HCT116 (cell line): ENCODE measurements around the gene ABHD17B. TPM values are rescaled to one million over a fixed set of nuclear protein-coding genes. Genes with fewer than 3 reads are reported as not detected.

ENCODE experiments used
- ATAC-seq: fragments of 200-7000 bp; cut with Tn5 transposase; 2 replicates; pipeline ENCODE4 v1.9.1; 2020; ENCODE audit warnings: mild to moderate bottlenecking, moderate library complexity
- BruUV-seq: library from RNA; stranded (reverse); fragments of 400-500 nt; replicated peaks from 2 replicates; lab custom pipeline; 2021; lab: Mats Ljungman, UMichigan
- CTCF ChIA-PET: fragments of 300-600 bp; sonication (Branson Sonifier 250); formaldehyde crosslinking; loops from one replicate; lab custom pipeline; 2021; ENCODE audit warnings: antibody characterized with exemption; lab: Charles Lee
- POLR2A ChIA-PET: fragments of 300-600, 350-600 bp; sonication (Branson Sonifier 250); formaldehyde crosslinking; loops from one replicate; lab custom pipeline; 2021; ENCODE audit warnings: antibody characterized with exemption; lab: Charles Lee
- RAD21 ChIA-PET, 2 experiments: fragments of 300-600 bp; sonication (Branson Sonifier 250); formaldehyde crosslinking; loops; one replicate each; lab custom pipeline; 2023; ENCODE audit warnings: low total read pairs in 2 of 2; ENCODE audit not compliant: uncharacterized antibody in 2 of 2, unreplicated experiment in 2 of 2, low non-redundant PET in 1 of 2; lab: Charles Lee
- DNase-seq: peaks from one replicate; pipeline ENCODE4 v3.0.0-alpha.2; 2010; ENCODE audit warnings: low read depth, low spot score
- H2AFZ ChIP-seq: fragments of 200-600 bp; shearing (Covaris generic), sonication (generic); 2 replicates; pipeline ENCODE4 v1.6.1; 2017; ENCODE audit warnings: low read depth, mixed run types, mixed read lengths, antibody characterized with exemption, low read length; ENCODE audit not compliant: poor library complexity, severe bottlenecking
- H3K27ac ChIP-seq: 2 replicates; pipeline ENCODE4 v1.5.1; 2012; ENCODE audit warnings: low read depth, low read length
- H3K27me3 ChIP-seq: fragments of 200-600 bp; sonication (generic); 2 replicates; pipeline ENCODE4 v1.6.1; 2016; ENCODE audit warnings: mixed run types, low read length, mixed read lengths; ENCODE audit not compliant: insufficient read depth
- H3K36me3 ChIP-seq, 2 experiments: fragments of 200-500 bp in 1 of 2; fragments of 200-600 bp in 1 of 2; sonication (Bioruptor generic) in 1 of 2; sonication (generic) in 1 of 2; 2 replicates each; pipeline versions ENCODE4 v1.5.1 to v1.6.1; 2014 to 2016; ENCODE audit warnings: low read length in 2 of 2, inconsistent platforms in 1 of 2, mixed read lengths in 1 of 2, mixed run types in 1 of 2; ENCODE audit not compliant: insufficient read depth in 2 of 2, control insufficient read depth in 1 of 2
- H3K4me1 ChIP-seq, 2 experiments: fragments of 200-600 bp in 1 of 2; sonication (generic) in 1 of 2; 2 replicates each; pipeline versions ENCODE4 v1.5.1 to v1.6.1; 2012 to 2017; ENCODE audit warnings: low read length in 2 of 2, inconsistent platforms in 1 of 2, mild to moderate bottlenecking in 1 of 2, mixed read lengths in 1 of 2, mixed run types in 1 of 2, moderate library complexity in 1 of 2; ENCODE audit not compliant: insufficient read depth in 2 of 2, control insufficient read depth in 1 of 2
- H3K4me2 ChIP-seq: fragments of 200-600 bp; sonication (generic); 2 replicates; pipeline ENCODE4 v1.6.1; 2017; ENCODE audit warnings: mixed run types, low read length, mixed read lengths
- H3K4me3 ChIP-seq, 2 experiments: fragments of 200-600 bp in 1 of 2; sonication (generic) in 1 of 2; replicated peaks in 1 of 2; 2 replicates each; pipeline ENCODE4 v1.5.1; 2011 to 2016; ENCODE audit warnings: low read length in 2 of 2, control low read depth in 1 of 2, low read depth in 1 of 2, mild to moderate bottlenecking in 1 of 2, mixed read lengths in 1 of 2, mixed run types in 1 of 2
- H3K79me2 ChIP-seq: fragments of 200-600 bp; sonication (generic); 2 replicates; pipeline ENCODE4 v1.6.1; 2017; ENCODE audit warnings: mild to moderate bottlenecking, mixed run types, low read length, moderate library complexity, mixed read lengths; ENCODE audit not compliant: insufficient read depth
- H3K9ac ChIP-seq: fragments of 200-600 bp; sonication (generic); 2 replicates; pipeline ENCODE4 v1.6.1; 2016; ENCODE audit warnings: low read length, mixed read lengths
- H3K9me2 ChIP-seq: fragments of 200-600 bp; sonication (generic), shearing (Covaris generic); 2 replicates; pipeline ENCODE4 v1.6.1; 2017; ENCODE audit warnings: mixed run types, mild to moderate bottlenecking, moderate library complexity; ENCODE audit not compliant: insufficient read depth
- H3K9me3 ChIP-seq, 2 experiments: fragments of 200-500 bp in 1 of 2; fragments of 200-600 bp in 1 of 2; sonication (Bioruptor generic) in 1 of 2; sonication (generic) in 1 of 2; 2 replicates each; pipeline ENCODE4 v1.6.1; 2014 to 2017; ENCODE audit warnings: low read length in 2 of 2, mixed read lengths in 2 of 2, inconsistent platforms in 1 of 2, low read depth in 1 of 2, mild to moderate bottlenecking in 1 of 2, mixed run types in 1 of 2, moderate library complexity in 1 of 2; ENCODE audit not compliant: control insufficient read depth in 1 of 2, insufficient read depth in 1 of 2
- H4K20me1 ChIP-seq: fragments of 200-600 bp; sonication (generic), shearing (Covaris generic); 2 replicates; pipeline ENCODE4 v1.6.1; 2017; ENCODE audit warnings: mixed run types, mild to moderate bottlenecking, moderate library complexity; ENCODE audit not compliant: insufficient read depth
- CBX3 ChIP-seq: IDR thresholded peaks from 2 replicates; pipeline ENCODE4 v1.6.1; 2012; ENCODE audit warnings: low read depth
- CEBPB ChIP-seq: IDR thresholded peaks from 2 replicates; pipeline ENCODE4 v1.6.1; 2012; ENCODE audit warnings: low read depth
- ELF1 ChIP-seq: IDR thresholded peaks from 2 replicates; pipeline ENCODE4 v1.6.1; 2012; ENCODE audit warnings: low read depth, borderline replicate concordance
- EZH2 ChIP-seq: fragments of 200-600 bp; sonication (generic); IDR thresholded peaks from 2 replicates; pipeline ENCODE4 v1.6.1; 2017; ENCODE audit warnings: antibody characterized with exemption, mixed run types
- EZH2phosphoT487 ChIP-seq: fragments of 200-600 bp; IDR thresholded peaks from 2 replicates; pipeline ENCODE4 v1.6.1; 2018; ENCODE audit warnings: antibody characterized with exemption, borderline replicate concordance
- MAX ChIP-seq: IDR thresholded peaks from 2 replicates; pipeline ENCODE4 v1.6.1; 2012
- POLR2A ChIP-seq: IDR thresholded peaks from 2 replicates; pipeline ENCODE4 v1.7.0; 2011; ENCODE audit warnings: borderline replicate concordance; ENCODE audit not compliant: insufficient read depth, insufficient read length; ENCODE audit errors: extremely low read depth
- POLR2AphosphoS5 ChIP-seq: IDR thresholded peaks from 2 replicates; pipeline ENCODE4 v1.6.1; 2011; ENCODE audit warnings: mild to moderate bottlenecking, low read depth, low read length, moderate library complexity
- RAD21 ChIP-seq: IDR thresholded peaks from 2 replicates; pipeline ENCODE4 v1.6.1; 2012; ENCODE audit warnings: low read depth, mild to moderate bottlenecking
- SIN3A ChIP-seq: IDR thresholded peaks from 2 replicates; pipeline ENCODE4 v1.6.1; 2012; ENCODE audit warnings: low read depth
- SP1 ChIP-seq: IDR thresholded peaks from 2 replicates; pipeline ENCODE4 v1.6.1; 2012; ENCODE audit warnings: low read depth
- TCF7L2 ChIP-seq: IDR thresholded peaks from 2 replicates; pipeline ENCODE4 v1.7.0; 2011; ENCODE audit warnings: borderline replicate concordance, inconsistent platforms; ENCODE audit not compliant: insufficient read depth, insufficient read length; ENCODE audit errors: extremely low read depth
- YY1 ChIP-seq: IDR thresholded peaks from 2 replicates; pipeline ENCODE4 v1.6.1; 2011; ENCODE audit warnings: low read length, low read depth, moderate library complexity, mild to moderate bottlenecking; ENCODE audit not compliant: insufficient replicate concordance; ENCODE audit errors: extremely low read depth
- ZBTB33 ChIP-seq: IDR thresholded peaks from 2 replicates; pipeline ENCODE4 v1.6.1; 2011; ENCODE audit warnings: mild to moderate bottlenecking, low read length, moderate library complexity; ENCODE audit not compliant: insufficient replicate concordance; ENCODE audit errors: extremely low read depth
- intact Hi-C: fragments of 100-400 bp; cut with micrococcal nuclease; formaldehyde crosslinking; loops from 2 replicates; pipeline ENCODE4 v1.10.0; 2022
- total RNA-seq: library from RNA; stranded (reverse); gene quantifications from one replicate; pipeline ENCODE4 v1.2.1, GENCODE V29; 2021; ENCODE audit not compliant: unreplicated experiment
- TF ChIP-seq, protein P1 (sequence below): IDR thresholded peaks from 2 replicates; pipeline ENCODE4 v1.6.1; 2012

Gene ABHD17B
- total RNA-seq, 1 experiment from 2014 or later, result 17.0 TPM

- intact Hi-C loops, result no loop called here
- POLR2A ChIA-PET, result interaction anchor here (0.8 kb wide), 1 partner anchor 17 kb away, joined by 3 read pairs; no protein-coding TSS in a partner anchor
These were observed 20.8 kb downstream of the ABHD17B start for GRCh38 chr9:71890042-71890679.

GRCh38 chr9:71887362-71887761, 23.6 kb downstream of the ABHD17B start:
- Histone ChIP-seq H3K4me2 (no peak overlapping the region), H2AFZ (no peak overlapping the region), H3K27me3 (no peaks in the 10 kb centered on the region), H3K9me3 (peaks cover 6 to 14% of the 10 kb centered on the region in 2 experiments; a peak in 3 of 4 replicates), H3K27ac (no peak overlapping the region), H3K4me3 (no peak overlapping the region), H3K36me3 (no peaks in the 10 kb centered on the region), H3K9me2 (no peaks in the 10 kb centered on the region), H4K20me1 (peaks cover 7% of the 10 kb centered on the region; the same call in 1 of the 2 replicates), H3K79me2 (peaks cover 87% of the 10 kb centered on the region), H3K4me1 (no peaks in the 10 kb centered on the region), H3K9ac (no peak overlapping the region)
- ChIA-PET RAD21 (no interaction called here), POLR2A (interaction anchor here (0.6 kb wide), 1 partner anchor 15 kb away, joined by 7 read pairs; no protein-coding TSS in a partner anchor), CTCF (no interaction called here)
- ATAC-seq (no peak), DNase-seq (no peak)
- no TSS peak for BruUV-seq
- TF ChIP-seq POLR2AphosphoS5 (no peak), SP1 (no peak), CBX3 (no peak), ZBTB33 (no peak), YY1 (no peak), MAX (no peak)
- intact Hi-C loops, result no loop called here

More at GRCh38 chr9:71890042-71890679, 20.8 kb downstream of the ABHD17B start:
- Histone ChIP-seq H3K9me3 (no peaks in the 10 kb centered on the region), H3K9ac (no peak overlapping the region), H3K36me3 (no peaks in the 10 kb centered on the region), H3K27me3 (no peaks in the 10 kb centered on the region), H3K9me2 (no peaks in the 10 kb centered on the region), H3K4me3 (no peak overlapping the region), H3K79me2 (peaks cover 87% of the 10 kb centered on the region), H4K20me1 (peaks cover 7% of the 10 kb centered on the region; the same call in 1 of the 2 replicates), H3K27ac (no peak overlapping the region), H3K4me2 (no peak overlapping the region), H3K4me1 (no peaks in the 10 kb centered on the region), H2AFZ (no peak overlapping the region)
- BruUV-seq, result no TSS peak
- no peak for DNase-seq
- TF ChIP-seq RAD21 (no peak), EZH2 (no peak), TCF7L2 (no peak), CEBPB (no peak), SIN3A (no peak), EZH2phosphoT487 (no peak), POLR2A (no peak), ELF1 (no peak), CBX3 (no peak), POLR2AphosphoS5 (no peak), MAX (no peak), YY1 (no peak)
- TF ChIP-seq, protein P1, sequence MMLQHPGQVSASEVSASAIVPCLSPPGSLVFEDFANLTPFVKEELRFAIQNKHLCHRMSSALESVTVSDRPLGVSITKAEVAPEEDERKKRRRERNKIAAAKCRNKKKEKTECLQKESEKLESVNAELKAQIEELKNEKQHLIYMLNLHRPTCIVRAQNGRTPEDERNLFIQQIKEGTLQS, result no peak
- ChIA-PET RAD21 (no interaction called here), CTCF (no interaction called here)
- no peak for ATAC-seq
